CD1c-positive myeloid dendritic cell (primary cell): ENCODE results near the gene DES.

ENCODE experiments used
- DNase-seq: peaks from one replicate; pipeline ENCODE4 v3.0.0-alpha.2; 2016; ENCODE audit errors: extremely low spot score

The DES gene

DNA sequence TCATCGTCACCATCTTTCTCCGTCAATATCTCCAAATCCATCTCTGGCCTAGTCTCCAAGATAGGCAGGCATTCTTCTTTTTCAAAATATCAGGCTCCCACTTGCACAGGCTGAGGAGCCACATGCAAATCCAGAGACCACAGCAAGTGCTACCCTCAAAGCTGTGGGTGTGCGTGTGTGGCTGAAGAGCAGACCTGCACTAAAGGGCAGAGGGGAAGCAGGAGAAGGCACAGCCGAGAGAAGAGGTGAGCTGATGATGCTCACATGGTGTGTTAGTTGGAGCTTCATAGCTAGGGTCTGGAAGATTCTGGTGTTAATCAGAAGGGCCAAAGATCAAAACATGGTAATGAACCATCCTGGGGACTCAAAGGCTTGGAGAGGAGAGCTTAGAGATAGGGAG, 20.3 kb downstream of the DES start:
- no peak for DNase-seq

DNA sequence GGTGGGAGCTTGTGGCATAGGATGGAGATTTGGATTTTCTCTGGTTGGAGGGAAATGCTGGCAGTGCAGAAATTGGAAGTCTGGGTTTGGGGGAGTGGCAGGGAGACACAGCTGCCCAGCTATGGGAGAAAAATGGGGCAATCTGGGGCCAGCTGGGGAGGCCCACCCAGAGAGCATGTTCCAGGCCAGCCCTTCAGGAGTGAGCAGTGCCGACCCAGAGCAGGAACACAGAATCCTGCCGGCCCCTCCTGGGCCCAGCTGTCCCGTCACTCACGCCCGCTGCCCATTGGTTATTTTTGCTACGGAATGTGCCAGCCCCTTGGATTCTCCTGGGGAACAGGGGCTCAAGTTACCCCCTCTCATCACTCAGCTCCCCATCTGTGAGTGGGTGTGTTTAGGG, 21.3 kb downstream of the DES start:
- no peak for DNase-seq

DNA sequence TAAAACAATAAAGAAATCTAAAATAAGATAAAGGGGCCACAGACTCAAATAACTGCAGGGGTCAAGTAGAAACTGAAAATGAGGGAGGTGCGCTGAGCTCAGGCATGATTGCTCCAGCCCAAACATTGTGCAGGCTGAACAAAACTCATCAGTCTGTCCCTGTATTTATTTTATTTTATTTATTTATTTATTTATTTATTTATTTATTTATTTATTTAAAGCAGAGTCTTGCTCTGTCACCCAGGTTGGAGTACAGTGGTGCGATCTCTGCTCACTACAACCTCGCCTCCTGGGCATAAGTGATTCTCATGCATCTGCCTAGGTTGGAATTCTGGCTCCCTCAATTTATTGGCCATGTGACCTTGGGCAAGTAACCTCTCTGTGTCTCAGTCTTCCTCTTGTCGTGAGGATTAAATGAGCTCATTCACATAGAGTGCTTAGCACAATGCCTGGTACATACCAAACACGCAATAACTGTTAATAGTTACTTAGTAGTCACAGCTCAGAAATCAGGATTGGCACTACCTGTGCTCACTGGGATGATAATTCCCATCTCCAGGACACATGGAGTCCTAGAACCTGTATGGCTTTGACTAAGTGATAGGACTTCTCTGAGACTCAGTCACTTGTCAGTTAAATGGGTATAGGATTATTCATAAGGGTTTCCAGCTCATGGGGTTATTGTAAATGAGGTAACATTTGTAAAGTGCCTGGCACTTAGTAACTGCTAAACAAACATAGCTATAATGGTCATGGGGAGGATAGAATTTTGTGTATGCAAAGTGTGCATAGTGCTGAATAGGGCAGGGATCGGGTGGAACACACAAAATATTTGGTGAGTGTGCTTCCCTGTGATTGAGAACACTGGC, 22.4 kb downstream of the DES start:
- no peak for DNase-seq

DNA sequence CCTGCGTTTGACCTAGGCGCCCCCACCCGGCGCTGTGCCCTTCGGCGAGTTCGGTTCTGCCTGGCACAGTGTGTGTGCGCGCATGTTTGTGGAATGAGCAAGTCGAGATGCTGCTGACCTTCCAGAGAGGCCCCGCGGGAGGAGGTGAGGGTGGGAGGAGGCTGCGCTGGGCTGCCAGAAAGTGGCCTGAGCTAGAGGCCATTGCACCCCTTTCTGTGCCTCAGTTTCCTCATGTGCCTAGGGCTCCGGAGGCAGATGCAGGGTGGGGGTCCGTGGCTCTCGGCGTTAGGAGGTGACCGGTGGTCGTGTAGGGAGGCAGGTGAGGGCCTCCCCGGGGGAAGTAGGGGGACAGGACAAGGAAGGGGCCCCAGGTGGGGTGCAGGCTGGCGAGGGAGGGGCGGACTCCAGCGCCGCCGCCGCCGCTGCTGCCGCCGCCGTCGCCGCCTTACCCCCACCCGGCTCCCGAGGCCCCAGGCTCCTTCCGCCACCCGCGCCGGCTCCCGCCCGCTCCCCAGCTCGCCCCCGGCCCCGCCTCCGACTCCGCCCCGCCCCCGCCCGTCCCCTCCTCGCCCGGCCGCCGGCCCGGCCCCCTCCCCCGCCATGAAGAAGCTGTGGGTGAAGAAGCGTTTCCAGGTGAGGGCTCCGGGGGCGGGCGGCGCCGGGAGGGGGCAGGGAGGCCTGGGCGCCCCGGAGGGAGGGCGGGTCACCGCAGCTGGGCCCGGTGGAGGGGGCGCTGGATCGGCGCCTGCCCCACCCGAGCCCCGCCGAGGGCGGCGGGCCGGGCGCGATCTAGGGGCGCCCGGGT, 23.5 kb downstream of the DES start:
- DNase-seq = no peak

DNA sequence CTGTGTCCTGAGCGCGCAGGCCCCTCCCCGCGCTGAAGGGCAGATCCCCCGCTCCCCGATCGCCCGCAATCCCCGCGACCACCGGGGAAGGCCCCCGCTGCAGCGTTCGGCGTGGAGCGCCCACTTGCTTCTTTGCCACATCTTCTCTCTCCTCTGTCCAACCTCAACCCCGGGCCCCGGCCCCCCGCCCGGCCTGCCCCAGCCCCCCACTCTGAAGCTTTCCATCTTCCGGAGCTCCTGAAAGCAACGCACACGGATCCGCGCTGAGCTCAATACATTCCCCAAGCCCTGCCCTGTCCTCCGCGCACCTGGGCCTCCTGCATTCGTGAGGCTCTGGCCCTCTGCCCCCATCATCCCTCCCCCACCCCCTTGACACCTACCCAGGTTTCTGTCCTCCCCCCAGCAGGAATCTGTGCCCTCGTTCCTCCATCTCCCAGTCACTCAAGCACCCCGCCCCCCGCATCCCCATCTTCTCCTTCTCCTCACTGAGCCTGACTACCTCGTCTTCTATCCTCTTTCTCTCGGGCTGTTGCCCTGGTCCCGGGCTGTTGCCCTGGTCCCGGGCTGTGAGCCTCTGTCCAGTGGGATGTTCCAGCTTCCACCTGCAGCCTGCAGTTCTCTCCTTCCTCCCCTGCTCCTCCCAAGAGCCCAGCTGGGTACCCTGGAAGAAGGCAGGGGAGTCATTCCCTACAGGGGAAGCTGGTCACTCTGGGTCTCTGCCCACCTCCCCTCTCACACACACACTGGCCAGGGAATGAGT, 24.3 kb downstream of the DES start:
- no peak for DNase-seq

DNA sequence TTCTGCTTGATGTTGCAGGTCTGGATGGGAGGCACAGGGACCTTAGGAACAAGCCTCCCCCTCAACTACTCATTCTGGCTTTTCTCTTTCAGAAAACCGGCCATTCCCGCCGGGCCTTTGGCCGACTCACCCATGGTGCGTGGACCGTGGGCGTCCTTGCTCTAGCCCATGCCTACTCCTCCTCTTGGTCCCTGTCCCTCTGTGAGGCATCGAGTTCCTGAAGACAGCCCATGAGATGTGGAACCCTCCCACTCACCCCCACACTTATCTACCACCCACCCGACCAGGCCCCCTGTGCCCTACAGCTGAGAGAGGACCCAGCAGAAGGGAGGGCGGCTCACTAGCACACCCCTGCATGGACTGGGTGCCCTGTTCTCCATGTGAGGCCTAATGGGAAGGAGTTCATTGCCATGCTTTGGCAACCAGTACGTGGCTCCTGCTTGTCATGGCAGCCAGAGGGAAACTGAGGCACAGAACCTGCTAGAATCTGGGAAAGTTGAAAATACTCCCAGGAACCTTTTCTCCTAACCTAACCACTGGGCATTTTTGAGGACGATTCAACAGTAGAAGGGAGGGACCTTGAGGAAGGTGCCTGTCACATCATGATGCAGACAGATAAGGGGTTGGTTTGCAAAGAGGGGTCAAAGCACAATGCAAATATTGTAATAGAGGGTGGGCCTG, 25.0 kb downstream of the DES start:
- no peak for DNase-seq

DNA sequence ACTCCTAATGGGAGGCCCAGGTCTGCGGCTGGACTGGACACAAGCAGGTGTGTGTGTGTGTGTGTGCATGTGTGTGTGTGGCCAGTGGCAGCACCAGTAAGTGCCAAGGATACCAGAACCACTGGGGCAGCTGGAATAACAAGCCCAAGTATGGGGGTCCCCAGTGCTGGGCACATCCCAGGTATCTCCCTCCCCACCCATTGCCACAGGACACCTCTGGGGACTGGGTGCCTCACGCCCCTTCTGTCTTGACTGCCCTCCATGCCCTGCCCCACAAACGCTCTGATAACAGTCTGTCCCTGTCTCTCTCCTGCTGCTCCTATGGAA, 25.5 kb downstream of the DES start:
- DNase-seq = no peak

DNA sequence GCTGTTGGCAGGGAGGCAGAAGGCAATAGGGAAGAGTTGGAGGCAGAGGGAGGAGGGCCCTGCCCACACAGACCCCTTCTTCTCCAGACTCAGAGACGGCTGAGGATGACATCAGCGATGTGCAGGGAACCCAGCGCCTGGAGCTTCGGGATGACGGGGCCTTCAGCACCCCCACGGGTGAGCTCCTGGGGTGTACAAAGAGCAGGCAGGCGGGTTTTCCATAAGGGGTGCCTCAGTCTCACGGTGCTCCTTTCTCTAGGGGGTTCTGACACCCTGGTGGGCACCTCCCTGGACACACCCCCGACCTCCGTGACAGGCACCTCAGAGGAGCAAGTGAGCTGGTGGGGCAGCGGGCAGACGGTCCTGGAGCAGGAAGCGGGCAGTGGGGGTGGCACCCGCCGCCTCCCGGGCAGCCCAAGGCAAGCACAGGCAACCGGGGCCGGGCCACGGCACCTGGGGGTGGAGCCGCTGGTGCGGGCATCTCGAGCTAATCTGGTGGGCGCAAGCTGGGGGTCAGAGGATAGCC, 26.5 kb downstream of the DES start:
- no peak for DNase-seq

DNA sequence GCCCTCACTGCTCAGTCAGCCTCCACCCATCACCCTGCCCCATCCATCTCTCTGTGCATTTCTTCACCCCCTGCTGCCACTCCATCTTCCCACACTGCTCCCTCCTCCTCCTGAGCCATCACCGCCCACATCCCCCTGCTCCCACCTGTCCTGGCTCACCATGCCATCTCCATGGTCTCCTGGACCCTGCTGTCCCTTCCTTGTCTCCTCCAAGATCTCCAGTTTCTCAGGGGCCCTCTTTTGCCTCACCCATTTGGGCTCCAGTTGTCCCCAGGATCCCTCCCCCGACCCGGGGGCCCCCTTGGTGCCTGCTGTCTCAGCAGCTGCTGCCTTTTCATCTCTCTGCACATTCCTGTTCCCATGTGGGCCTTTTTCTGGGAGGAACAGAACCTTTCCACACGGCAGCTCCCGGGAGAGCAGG, 27.1 kb downstream of the DES start:
- no peak for DNase-seq

DNA sequence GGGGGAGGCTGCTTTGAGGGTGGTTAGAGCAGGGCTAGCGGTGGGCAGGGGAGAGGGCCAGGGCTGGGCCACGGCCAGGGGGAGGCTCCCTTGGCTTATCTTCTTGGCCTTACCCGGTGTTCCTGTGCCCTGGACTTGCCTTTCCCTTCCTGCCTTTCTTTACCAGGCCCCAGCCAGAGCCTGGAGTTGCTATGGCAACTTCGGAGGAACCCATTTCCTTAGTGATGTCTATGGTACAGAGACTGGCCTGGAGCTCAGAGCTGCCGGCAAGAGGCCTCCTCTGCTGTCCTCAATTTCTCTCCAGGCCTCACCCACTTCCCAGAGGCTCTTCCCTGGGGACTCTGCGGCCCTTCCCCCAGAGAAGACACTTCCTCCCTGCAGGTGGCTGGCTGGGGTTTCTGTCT, 27.9 kb downstream of the DES start:
- DNase-seq = no peak

DNA sequence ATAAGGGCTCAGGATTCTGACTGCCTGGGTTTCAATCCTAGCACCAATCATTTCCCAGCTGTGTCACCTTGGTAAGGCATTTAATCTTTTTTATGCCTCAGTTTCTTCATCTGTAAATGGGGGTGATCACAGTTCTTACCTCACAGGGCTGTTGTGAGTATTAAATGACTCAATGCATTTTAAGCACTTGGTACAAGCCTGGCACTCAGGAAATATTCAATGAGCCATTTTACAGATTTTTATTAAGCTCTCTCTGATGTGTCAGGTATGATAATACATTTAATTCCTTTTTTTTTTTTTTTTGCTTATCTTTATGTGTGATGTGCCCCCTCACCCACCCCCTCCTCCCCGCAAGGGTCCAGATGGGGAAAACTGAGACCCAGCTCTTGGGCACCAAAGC, 28.5 kb downstream of the DES start:
- DNase-seq = no peak

DNA sequence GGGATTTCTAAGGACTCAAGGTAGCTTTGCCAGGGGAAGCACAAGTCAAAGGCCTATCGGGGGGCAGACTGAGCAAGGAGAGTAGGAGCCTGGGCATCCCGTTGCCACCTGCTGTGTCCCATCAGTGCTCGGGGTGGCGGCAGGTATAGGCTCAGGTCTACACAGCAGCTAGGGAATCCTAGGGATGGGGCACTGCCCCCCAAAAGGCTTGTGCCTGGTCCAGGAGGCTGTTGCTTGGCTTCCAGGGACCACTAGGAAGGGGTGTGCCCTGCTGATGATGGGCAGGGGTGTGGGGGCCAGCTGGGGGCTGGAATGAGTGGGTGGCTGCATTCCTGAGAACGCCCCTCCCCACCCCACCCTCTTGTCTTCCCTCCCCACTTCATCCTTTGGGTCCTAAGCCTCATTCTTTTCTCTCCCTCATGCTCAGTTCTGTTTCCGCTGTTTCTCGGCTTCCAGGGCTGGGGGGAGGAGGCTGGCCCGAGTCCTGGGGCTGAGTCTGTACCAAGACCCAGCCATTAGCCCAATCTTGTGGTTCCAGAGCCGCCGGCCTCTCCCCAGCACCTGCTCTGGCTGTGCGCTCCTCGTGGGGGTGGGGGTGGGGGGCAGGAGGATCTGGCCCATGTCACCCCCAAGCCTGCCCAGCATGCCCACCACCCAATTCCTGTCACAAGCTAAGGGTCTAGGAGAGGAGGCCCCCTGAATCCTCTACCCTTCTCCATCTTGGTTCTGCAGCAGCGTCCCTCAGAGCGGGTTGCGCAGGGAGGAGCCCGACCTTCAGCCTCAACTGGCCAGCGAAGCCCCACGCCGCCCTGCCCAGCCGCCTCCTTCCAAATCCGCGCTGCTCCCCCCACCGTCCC, 29.3 kb downstream of the DES start:
- DNase-seq = no peak

DNA sequence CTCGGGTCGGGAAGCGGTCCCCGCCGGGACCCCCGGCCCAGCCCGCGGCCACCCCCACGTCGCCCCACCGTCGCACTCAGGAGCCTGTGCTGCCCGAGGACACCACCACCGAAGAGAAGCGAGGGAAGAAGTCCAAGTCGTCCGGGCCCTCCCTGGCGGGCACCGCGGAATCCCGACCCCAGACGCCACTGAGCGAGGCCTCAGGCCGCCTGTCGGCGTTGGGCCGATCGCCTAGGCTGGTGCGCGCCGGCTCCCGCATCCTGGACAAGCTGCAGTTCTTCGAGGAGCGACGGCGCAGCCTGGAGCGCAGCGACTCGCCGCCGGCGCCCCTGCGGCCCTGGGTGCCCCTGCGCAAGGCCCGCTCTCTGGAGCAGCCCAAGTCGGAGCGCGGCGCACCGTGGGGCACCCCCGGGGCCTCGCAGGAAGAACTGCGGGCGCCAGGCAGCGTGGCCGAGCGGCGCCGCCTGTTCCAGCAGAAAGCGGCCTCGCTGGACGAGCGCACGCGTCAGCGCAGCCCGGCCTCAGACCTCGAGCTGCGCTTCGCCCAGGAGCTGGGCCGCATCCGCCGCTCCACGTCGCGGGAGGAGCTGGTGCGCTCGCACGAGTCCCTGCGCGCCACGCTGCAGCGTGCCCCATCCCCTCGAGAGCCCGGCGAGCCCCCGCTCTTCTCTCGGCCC, 30.1 kb downstream of the DES start:
- DNase-seq = no peak

DNA sequence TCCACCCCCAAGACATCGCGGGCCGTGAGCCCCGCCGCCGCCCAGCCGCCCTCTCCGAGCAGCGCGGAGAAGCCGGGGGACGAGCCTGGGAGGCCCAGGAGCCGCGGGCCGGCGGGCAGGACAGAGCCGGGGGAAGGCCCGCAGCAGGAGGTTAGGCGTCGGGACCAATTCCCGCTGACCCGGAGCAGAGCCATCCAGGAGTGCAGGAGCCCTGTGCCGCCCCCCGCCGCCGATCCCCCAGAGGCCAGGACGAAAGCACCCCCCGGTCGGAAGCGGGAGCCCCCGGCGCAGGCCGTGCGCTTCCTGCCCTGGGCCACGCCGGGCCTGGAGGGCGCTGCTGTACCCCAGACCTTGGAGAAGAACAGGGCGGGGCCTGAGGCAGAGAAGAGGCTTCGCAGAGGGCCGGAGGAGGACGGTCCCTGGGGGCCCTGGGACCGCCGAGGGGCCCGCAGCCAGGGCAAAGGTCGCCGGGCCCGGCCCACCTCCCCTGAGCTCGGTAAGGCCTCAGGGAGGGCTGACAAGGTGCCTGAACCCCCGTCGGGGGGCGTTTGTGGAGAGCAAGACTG, 30.7 kb downstream of the DES start:
- DNase-seq = no peak

DNA sequence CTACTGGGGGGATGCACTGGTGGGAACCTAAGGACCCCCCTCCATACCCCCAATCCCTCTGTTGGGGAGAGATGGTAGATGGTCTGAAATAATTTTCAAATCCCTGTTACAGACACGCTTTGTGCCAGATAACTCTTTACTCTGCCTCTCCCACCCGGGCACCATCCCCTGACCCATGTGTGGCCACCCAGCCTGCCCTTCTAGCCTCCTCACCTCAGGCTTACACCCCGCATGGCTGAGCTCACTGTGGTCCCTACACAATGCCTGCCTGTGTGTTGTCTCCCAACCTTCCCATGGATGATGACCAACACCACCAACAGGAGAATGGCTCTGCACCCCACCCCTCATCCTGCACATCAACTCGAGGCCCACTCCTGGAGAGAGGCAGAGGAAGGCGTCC, 31.4 kb downstream of the DES start:
- DNase-seq = no peak

DNA sequence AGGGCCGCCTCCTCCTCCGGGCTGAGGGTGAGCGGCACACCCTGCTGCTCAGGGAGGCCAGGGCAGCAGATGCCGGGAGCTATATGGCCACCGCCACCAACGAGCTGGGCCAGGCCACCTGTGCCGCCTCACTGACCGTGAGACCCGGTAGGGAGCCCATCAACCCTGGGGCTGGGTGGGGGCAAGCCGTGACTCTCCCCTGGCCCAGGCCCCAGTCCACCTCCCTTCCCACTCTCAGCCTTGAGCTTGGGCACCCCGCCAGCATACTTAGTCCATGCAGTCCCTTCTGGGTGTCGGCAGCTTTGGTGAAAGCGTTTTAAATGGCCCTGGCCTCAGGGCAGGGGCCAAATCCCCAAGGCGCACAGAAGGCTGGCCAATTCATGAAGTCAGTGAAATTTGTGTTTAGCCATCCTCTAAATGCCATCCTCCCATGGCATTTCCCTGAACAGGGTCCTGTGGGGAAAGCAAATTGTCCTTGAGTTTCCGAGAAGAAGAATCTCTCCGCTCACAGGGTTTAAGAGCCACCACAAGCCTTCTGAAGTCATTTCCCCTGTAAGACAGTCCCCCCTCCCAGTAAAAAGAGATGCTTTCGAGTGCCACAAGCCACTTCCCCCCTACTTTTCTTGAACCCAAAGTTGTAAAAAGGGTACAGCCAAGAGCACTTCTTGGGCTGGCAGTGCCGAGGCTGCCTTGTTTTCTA, 33.6 kb downstream of the DES start:
- DNase-seq = no peak

DNA sequence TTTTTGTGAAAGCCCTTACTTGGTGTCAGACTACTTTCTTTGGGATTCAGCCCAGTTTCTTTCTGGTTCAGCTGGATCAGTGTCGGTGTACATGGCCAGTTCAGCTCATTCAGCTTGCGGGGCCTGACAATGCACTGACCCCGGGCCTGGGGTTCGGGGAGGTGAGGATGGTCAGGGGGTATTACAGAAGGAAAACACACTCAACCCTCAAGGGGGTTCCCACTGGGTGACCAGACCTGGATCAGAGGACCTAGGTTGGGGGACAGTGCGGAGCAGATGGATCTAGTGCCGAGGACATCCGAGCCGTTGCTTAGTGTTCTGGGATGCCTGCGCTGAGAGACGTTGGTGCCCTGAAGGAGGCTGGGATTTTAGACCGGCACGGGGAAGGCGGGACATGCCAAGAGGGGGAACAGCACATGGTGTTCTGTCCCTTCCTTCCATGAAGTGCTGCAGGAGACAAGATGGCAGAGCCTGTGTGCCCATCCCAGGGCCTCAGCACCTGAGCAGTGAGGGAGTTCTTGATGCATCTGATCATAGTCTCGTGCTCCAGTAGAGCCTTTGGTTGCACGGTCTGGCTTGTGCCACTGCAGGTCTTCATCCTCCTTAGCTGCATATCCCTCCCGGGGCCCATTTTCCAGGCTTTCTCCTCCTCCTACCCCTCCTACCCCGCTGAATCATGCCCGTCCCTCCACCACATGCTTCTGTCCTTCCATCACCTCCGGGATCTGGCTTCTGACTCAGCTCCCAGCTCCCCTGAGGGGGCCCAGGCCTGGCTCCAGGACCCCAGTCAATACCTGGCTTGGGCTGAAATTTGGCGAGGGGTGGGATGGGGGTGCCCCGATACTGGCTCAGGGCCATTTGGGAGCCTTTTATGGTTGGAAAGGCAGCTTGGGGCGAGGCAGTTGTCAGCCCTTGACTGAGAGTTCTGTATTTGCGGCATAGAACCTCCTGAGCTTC, 34.5 kb downstream of the DES start:
- DNase-seq = no peak
